Esophagus squamous epithelium (tissue), 5 donors: ENCODE results near the gene NAT9. TPM values are rescaled to one million over a fixed set of nuclear protein-coding genes. Genes with fewer than 3 reads are reported as not detected.

Source experiments
- DNase-seq: peaks from one replicate; lab custom pipeline; 2025; lab: John Stamatoyannopoulos, UW
- H3K27ac ChIP-seq, 4 donors: fragments of 200-600 bp; sonication (generic); one replicate each; pipeline ENCODE4 v1.5.1; 2016 to 2019; ENCODE audit warnings: mild to moderate bottlenecking in 1 of 4
- H3K27me3 ChIP-seq, 4 donors: fragments of 200-600 bp; sonication (generic); 1 replicate in 3 of 4; 2 replicates in 1 of 4; pipeline versions ENCODE4 v1.5.1 to v1.6.0; 2017 to 2021; ENCODE audit warnings: antibody characterized with exemption in 1 of 4
- H3K36me3 ChIP-seq, 3 donors: fragments of 200-600 bp; sonication (generic); one replicate each; pipeline ENCODE4 v1.5.1; 2016 to 2019
- H3K4me1 ChIP-seq, 3 donors: fragments of 200-600 bp; sonication (generic); one replicate each; pipeline ENCODE4 v1.5.1; 2017 to 2019
- H3K4me3 ChIP-seq, 4 donors: fragments of 200-600 bp; sonication (generic); 1 replicate in 3 of 4; 2 replicates in 1 of 4; pipeline ENCODE4 v1.5.1; 2016 to 2019; ENCODE audit warnings: mild to moderate bottlenecking in 2 of 4, moderate library complexity in 1 of 4
- H3K9me3 ChIP-seq, 3 donors: fragments of 200-600 bp; sonication (generic); one replicate each; pipeline ENCODE4 v1.5.1; 2016 to 2019
- CTCF ChIP-seq, 6 experiments: fragments of 450-650 bp in 4 of 6; fragments of 200-600 bp in 2 of 6; sonication (generic) in 2 of 6; IDR thresholded peaks; one replicate each; pipeline ENCODE4 v1.5.1; 2016 to 2019; ENCODE audit warnings: antibody characterized with exemption in 6 of 6, mild to moderate bottlenecking in 4 of 6, moderate library complexity in 4 of 6
- POLR2A ChIP-seq, 4 donors: fragments of 450-650 bp; IDR thresholded peaks; one replicate each; pipeline ENCODE4 v1.6.1; 2017; ENCODE audit warnings: antibody characterized with exemption in 4 of 4, mild to moderate bottlenecking in 4 of 4, moderate library complexity in 3 of 4
- WGBS, 2 donors: methylation state at CpG; one replicate each; pipeline ENCODE4 v1.1.5; 2018; 5-methylcytosine and 5-hydroxymethylcytosine counted together
- intact Hi-C: fragments of 100-400 bp; cut with DNase I; formaldehyde crosslinking; loops from one replicate; pipeline ENCODE4 v1.15.0; 2022
- total RNA-seq, 4 donors: library from RNA; depleted of rRNA; stranded (reverse); fragments of >200 nt; gene quantifications; one replicate each; pipeline ENCODE4 v1.1.0, GENCODE V29; 2016
- donor health status: DM: yes; HTN: yes; CAD: no.

Gene NAT9
- total RNA-seq, 4 donors from 2014 or later, result 17.3 to 29.8 (median 24.5) TPM

DNA sequence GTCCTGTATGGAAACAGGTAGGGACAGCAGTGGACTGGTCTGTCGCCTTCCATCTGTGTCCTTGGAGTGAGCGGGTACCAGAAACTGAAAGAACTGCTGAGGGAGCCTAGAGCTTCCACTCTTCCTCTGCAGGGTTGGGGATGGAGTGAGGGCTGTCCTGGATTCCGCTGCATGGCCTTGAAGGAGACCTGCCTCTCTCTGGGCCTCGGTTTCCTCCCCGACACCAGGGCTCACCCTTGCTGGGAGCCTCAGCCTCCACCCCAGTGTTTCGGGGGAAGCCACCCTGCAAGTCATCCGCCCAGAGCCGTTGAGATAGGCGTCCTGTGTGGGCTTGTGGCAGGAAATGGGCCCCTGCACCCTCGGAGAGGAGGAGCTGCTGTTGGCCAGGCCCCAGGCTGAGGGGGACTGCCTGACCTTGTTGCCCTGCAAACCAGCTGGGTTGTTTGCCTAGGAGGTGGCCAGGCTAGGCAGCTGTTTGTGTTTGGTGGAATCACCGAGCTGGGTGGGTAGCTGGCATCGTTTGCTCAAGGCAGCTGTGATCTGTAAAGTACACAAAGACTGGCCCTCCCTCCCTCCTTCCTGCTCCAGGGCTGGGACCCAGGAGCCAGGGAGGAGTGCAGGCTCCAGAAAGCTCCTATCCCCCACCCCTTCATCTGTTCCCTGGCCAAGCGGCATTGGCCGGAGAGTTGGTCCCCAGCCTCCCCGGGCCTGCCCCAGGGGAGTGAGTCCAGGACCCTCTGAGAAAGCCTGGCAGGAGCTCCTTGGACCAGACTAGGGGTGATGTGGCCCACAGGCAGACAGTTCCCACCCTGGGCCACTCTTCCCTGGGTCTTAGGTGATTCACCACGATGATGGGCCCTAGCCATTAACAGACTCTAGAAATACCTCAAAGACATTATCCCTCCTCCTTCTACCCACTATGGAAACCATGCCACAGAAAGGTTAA lies 37.8 kb downstream of the NAT9 start:
- Histone ChIP-seq H3K4me3 (peak overlapping the region in 3 of 4 donors; percentile 29 to 66 (median 44)), H3K36me3 (no peaks in the 10 kb centered on the region), H3K27me3 (peaks cover 0 to 97% (median 7%) of the 10 kb centered on the region in 4 donors), H3K9me3 (no peaks in the 10 kb centered on the region), H3K4me1 (peaks cover 20 to 53% (median 25%) of the 10 kb centered on the region in 3 donors), H3K27ac (peak overlapping the region in 3 of 4 donors; percentile 3 to 67 (median 64))
- intact Hi-C loops, result no loop called here
- 0 to 37% methylated on average over 2 to 6 of the region's 16 CpGs for WGBS, 2 donors
- no peak for DNase-seq
- TF ChIP-seq CTCF (IDR thresholded peaks at IDR 0.05) (no peak), POLR2A (IDR thresholded peaks at IDR 0.05) (peak in 1 of 4 donors; percentile 44)

- Histone ChIP-seq H3K4me1 (peaks cover 20 to 45% (median 25%) of the 10 kb centered on the region in 3 donors), H3K9me3 (no peaks in the 10 kb centered on the region)
These were observed 38.7 kb downstream of the NAT9 start for GRCh38 chr17:74737299-74738050.

GRCh38 chr17:74736513-74737298 lies 39.4 kb downstream of the NAT9 start, which contains the start of gene RAB37:
TSS of gene RAB37 (plus strand) at chr17:74737256. CDS start at chr17:74737273, 17 bp downstream.
- Histone ChIP-seq H3K36me3 (no peaks in the 10 kb centered on the region), H3K4me1 (peaks cover 20 to 37% (median 25%) of the 10 kb centered on the region in 3 donors), H3K27ac (peak within 1 kb of the TSS in 3 of 4 donors; percentile 3 to 67 (median 64)), H3K9me3 (no peaks in the 10 kb centered on the region), H3K4me3 (peak within 1 kb of the TSS; percentile 16 to 66 (median 36)), H3K27me3 (peaks cover 0 to 86% (median 7%) of the 10 kb centered on the region in 4 donors)
- 18% methylated on average over 8 of the region's 67 CpGs; no CpG with 5 or more reads in 1 of the 2 donors for WGBS, 2 donors
- TF ChIP-seq CTCF (IDR thresholded peaks at IDR 0.05), result peak; percentile 20 to 60 (median 46)
- no peak for TF ChIP-seq POLR2A (IDR thresholded peaks at IDR 0.05)
- intact Hi-C loops, result no loop called here
- DNase-seq, result no peak

More at GRCh38 chr17:74737299-74738050, 38.7 kb downstream of the NAT9 start:
- Histone ChIP-seq H3K4me3 (peak overlapping the region; percentile 16 to 66 (median 36)), H3K27me3 (peaks cover 0 to 89% (median 7%) of the 10 kb centered on the region in 4 donors), H3K36me3 (no peaks in the 10 kb centered on the region), H3K27ac (peak overlapping the region in 3 of 4 donors; percentile 3 to 67 (median 64))
- WGBS, 2 donors, result 5 to 12% methylated on average over 11 to 12 of the region's 38 CpGs
- intact Hi-C loops, result no loop called here
- TF ChIP-seq POLR2A (IDR thresholded peaks at IDR 0.05), result no peak
- TF ChIP-seq CTCF (IDR thresholded peaks at IDR 0.05), result peak in 5 of 6 experiments; percentile 15 to 37 (median 25)
- no peak for DNase-seq

DNA sequence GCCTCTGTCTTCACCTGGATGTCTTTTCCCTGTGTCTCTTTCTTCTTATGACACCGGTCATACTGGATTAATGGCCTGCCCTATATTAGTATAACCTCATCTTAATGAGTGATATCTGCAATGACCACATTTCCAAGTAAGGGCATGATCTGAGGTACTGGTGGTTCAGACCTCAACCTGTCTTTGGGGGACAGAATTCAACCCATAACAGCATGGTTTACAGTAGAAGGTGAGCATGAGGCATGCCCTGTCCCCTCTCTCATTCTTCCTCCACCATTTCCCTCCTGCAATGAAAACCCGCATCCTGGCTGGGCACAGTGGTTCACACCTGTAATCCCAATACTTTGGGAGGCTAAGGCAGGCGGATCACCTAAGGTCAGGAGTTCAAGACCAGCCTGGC lies 41.9 kb downstream of the NAT9 start:
- intact Hi-C loops, result loop anchor here (5.0 kb wide), 1 partner anchor 77 kb away; no protein-coding TSS in a partner anchor
- WGBS, 2 donors, result 84% methylated on average over 2 to 3 of the region's 3 CpGs
- H3K9me3 ChIP-seq, result no peaks in the 10 kb centered on the region
- TF ChIP-seq POLR2A (IDR thresholded peaks at IDR 0.05) (no peak), CTCF (IDR thresholded peaks at IDR 0.05) (no peak)
- no peaks in the 10 kb centered on the region for H3K36me3 ChIP-seq
- H3K27me3 ChIP-seq, result peaks cover 0 to 68% (median 7%) of the 10 kb centered on the region in 4 donors
- H3K4me3 ChIP-seq, result no peak overlapping the region
- DNase-seq, result no peak
- H3K27ac ChIP-seq, result no peak overlapping the region
- H3K4me1 ChIP-seq, result peaks cover 20 to 32% (median 28%) of the 10 kb centered on the region in 3 donors
